ENCODE measurements around the gene ADK.

- TF ChIP-seq, protein P1, sequence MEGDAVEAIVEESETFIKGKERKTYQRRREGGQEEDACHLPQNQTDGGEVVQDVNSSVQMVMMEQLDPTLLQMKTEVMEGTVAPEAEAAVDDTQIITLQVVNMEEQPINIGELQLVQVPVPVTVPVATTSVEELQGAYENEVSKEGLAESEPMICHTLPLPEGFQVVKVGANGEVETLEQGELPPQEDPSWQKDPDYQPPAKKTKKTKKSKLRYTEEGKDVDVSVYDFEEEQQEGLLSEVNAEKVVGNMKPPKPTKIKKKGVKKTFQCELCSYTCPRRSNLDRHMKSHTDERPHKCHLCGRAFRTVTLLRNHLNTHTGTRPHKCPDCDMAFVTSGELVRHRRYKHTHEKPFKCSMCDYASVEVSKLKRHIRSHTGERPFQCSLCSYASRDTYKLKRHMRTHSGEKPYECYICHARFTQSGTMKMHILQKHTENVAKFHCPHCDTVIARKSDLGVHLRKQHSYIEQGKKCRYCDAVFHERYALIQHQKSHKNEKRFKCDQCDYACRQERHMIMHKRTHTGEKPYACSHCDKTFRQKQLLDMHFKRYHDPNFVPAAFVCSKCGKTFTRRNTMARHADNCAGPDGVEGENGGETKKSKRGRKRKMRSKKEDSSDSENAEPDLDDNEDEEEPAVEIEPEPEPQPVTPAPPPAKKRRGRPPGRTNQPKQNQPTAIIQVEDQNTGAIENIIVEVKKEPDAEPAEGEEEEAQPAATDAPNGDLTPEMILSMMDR (conservative IDR thresholded peaks at IDR 0.05) = no peak
- TF ChIP-seq ZFX (IDR thresholded peaks at IDR 0.05) = no peak
Observed at GRCh38 chr10:74206746-74207145, 55.7 kb downstream of the ADK start.
